Measurements from ENCODE around the gene A3GALT2. TPM values are rescaled to one million over a fixed set of nuclear protein-coding genes. Genes with fewer than 3 reads are reported as not detected.

Gene A3GALT2
- total RNA-seq, 1 donor from 2014 or later, result not detected

- FAIRE-seq, result no peak
- no peak for DNase-seq (ENCODE audit: low spot score in 2 of 2)
These were observed 62.1 kb downstream of the A3GALT2 start for GRCh38 chr1:33258788-33259274.

DNA sequence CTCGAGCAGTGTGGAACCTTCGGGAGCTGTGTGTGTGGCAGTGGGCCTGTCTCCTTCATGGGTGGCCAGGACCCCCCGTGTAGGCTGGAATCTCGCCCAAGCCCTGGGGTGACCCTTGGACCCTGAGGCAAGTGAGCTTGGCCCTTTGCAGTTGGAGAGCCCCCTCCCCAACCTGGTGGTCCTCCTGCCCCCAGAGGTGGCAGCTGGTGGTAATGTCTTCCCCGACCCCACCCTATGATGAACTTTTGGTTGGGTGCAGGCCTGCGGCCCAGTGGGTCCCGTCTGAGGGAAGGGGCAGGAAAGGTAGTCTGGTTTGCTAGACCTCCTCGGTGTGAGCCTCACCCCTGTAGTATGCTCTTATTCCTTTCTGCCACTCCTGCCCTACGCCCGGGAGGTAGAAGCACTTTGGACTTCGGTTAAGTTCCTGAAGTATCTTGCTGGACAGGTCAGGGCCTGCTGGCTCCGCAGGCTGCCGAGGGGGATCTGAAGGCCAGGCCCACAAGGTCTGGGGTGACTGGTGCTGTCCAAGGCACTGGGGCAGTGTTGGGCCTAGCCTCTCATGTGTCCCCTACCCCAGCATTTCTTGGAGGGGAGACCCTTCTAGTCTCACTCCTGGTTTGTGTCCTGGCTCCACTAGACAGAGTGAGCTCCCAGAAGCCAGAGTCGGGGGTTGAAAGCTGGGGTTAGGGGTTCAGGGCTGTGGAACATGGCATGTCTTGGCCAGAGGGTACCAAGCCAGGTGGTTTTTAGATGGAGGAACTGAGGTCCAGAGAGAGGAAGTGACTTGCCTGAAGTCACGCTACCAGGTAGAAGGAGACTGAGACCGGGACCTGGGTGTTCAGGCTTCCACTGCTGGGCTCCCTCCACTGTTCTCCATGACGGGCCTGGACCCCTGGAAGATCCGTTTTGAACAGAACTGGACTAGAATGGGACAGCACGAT lies 62.9 kb downstream of the A3GALT2 start:
- DNase-seq (ENCODE audit: low spot score in 2 of 2) (no peak), FAIRE-seq (no peak)

- FAIRE-seq (no peak), DNase-seq (ENCODE audit: low spot score in 2 of 2) (no peak)
These were observed 63.6 kb downstream of the A3GALT2 start for GRCh38 chr1:33257207-33257771.

Small RNAs within 50 kb of the gene (small RNA-seq; reads per million reads assigned to genes)
- gene RN7SKP16, result 0.08 reads per million

Other genes with a start within 250 kb of the A3GALT2 start
- 11.8 TPM for gene AZIN2, start 239.9 kb downstream of the A3GALT2 start, total RNA-seq
- 3.3 TPM for gene TRIM62, start 139.1 kb downstream of the A3GALT2 start, total RNA-seq
- gene ZNF362, start 64.6 kb downstream of the A3GALT2 start, total RNA-seq, result 13.9 TPM
- 35.5 TPM for gene PHC2, start 110.0 kb upstream of the A3GALT2 start, total RNA-seq
- gene ZSCAN20, start 151.5 kb upstream of the A3GALT2 start, total RNA-seq, result 7.3 TPM

All from frontal cortex (tissue), 4 donors.